Measurements from ENCODE around the gene HSD11B2.

DNA sequence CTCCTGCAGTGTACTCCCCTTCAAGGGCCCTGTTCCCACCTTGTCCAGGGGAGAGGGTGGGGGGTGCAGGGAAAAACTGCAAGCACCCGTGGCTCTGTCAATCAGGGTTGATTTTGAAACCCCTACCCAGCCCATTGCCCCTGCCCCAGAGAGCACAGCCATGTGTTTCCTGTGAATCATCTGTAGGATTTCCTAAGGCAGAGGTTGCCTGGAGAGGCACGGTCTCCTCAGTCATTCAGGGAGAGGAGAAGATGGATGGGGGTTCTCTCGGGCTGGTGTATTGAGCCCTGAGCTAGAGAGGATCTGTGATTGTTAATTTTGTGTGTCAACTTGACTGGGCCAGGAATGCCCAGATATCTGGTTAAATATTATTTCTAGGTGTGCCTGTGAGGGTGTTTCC is 55.9 kb downstream of the HSD11B2 start:
- TF ChIP-seq RCOR1 (IDR thresholded peaks at IDR 0.05; ENCODE audit: insufficient replicate concordance, low read length): no peak
- TF ChIP-seq, protein P1, sequence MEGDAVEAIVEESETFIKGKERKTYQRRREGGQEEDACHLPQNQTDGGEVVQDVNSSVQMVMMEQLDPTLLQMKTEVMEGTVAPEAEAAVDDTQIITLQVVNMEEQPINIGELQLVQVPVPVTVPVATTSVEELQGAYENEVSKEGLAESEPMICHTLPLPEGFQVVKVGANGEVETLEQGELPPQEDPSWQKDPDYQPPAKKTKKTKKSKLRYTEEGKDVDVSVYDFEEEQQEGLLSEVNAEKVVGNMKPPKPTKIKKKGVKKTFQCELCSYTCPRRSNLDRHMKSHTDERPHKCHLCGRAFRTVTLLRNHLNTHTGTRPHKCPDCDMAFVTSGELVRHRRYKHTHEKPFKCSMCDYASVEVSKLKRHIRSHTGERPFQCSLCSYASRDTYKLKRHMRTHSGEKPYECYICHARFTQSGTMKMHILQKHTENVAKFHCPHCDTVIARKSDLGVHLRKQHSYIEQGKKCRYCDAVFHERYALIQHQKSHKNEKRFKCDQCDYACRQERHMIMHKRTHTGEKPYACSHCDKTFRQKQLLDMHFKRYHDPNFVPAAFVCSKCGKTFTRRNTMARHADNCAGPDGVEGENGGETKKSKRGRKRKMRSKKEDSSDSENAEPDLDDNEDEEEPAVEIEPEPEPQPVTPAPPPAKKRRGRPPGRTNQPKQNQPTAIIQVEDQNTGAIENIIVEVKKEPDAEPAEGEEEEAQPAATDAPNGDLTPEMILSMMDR (conservative IDR thresholded peaks at IDR 0.05; ENCODE audit: low read depth, low read length): no peak
- no peak for TF ChIP-seq CEBPB (IDR thresholded peaks at IDR 0.05; ENCODE audit: low read depth, low read length)
- TF ChIP-seq POLR2A (IDR thresholded peaks at IDR 0.05; ENCODE audit: low read depth, low read length): no peak
- TF ChIP-seq, protein P2, sequence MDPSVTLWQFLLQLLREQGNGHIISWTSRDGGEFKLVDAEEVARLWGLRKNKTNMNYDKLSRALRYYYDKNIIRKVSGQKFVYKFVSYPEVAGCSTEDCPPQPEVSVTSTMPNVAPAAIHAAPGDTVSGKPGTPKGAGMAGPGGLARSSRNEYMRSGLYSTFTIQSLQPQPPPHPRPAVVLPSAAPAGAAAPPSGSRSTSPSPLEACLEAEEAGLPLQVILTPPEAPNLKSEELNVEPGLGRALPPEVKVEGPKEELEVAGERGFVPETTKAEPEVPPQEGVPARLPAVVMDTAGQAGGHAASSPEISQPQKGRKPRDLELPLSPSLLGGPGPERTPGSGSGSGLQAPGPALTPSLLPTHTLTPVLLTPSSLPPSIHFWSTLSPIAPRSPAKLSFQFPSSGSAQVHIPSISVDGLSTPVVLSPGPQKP (IDR thresholded peaks at IDR 0.05; ENCODE audit: borderline replicate concordance, low read depth, low read length): no peak
- no peak for TF ChIP-seq SMC3 (IDR thresholded peaks at IDR 0.05; ENCODE audit: low read depth, low read length)
- TF ChIP-seq RFX5 (IDR thresholded peaks at IDR 0.05; ENCODE audit: low read depth, low read length): no peak
- TF ChIP-seq MXI1 (IDR thresholded peaks at IDR 0.05; ENCODE audit: borderline replicate concordance, low read depth, low read length): no peak
- TF ChIP-seq RAD21 (IDR thresholded peaks at IDR 0.05; ENCODE audit: low read length): no peak
- no peak for TF ChIP-seq CHD1 (IDR thresholded peaks at IDR 0.05; ENCODE audit: low read depth, low read length)
- TF ChIP-seq, protein P3, sequence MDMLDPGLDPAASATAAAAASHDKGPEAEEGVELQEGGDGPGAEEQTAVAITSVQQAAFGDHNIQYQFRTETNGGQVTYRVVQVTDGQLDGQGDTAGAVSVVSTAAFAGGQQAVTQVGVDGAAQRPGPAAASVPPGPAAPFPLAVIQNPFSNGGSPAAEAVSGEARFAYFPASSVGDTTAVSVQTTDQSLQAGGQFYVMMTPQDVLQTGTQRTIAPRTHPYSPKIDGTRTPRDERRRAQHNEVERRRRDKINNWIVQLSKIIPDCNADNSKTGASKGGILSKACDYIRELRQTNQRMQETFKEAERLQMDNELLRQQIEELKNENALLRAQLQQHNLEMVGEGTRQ (IDR thresholded peaks at IDR 0.05; ENCODE audit: low read depth, low read length): no peak
- no peak for TF ChIP-seq BHLHE40 (IDR thresholded peaks at IDR 0.05; ENCODE audit: low read depth, low read length)
- no peak for TF ChIP-seq FOS (IDR thresholded peaks at IDR 0.05; ENCODE audit: low read depth, low read length)
- no peak for TF ChIP-seq MAZ (IDR thresholded peaks at IDR 0.05; ENCODE audit: borderline replicate concordance, low read depth, low read length)

Data from IMR-90 (cell line).